CD8-positive, alpha-beta memory T cell (primary cell): ENCODE measurements around the gene MB. TPM values are rescaled to one million over a fixed set of nuclear protein-coding genes. Genes with fewer than 3 reads are reported as not detected.

Experiments used
- CTCF ChIA-PET: fragments of 350-600 bp; sonication (Branson Sonifier 250); formaldehyde crosslinking; loops from one replicate; lab custom pipeline; 2021; ENCODE audit warnings: antibody characterized with exemption; lab: Charles Lee
- POLR2A ChIA-PET: fragments of 350-600 bp; sonication (Branson Sonifier 250); formaldehyde crosslinking; loops from one replicate; lab custom pipeline; 2021; ENCODE audit warnings: antibody characterized with exemption; lab: Charles Lee
- DNase-seq, 5 donors: peaks; one replicate each; pipeline versions ENCODE4 v3.0.0 to v3.0.0-alpha.2; 2020 to 2022; ENCODE audit warnings: mixed read lengths in 1 of 5
- H3K27ac ChIP-seq: one replicate; pipeline ENCODE4 v1.7.0; 2013; ENCODE audit warnings: low read depth, mild to moderate bottlenecking, low read length, moderate library complexity
- H3K27me3 ChIP-seq: 2 replicates; pipeline ENCODE4 v1.7.0; 2013; ENCODE audit warnings: low read length, mild to moderate bottlenecking; ENCODE audit not compliant: insufficient read depth, poor library complexity, severe bottlenecking
- H3K36me3 ChIP-seq: 2 replicates; pipeline ENCODE4 v1.7.0; 2013; ENCODE audit warnings: mild to moderate bottlenecking, low read length, moderate library complexity; ENCODE audit not compliant: insufficient read depth
- H3K4me1 ChIP-seq: 2 replicates; pipeline ENCODE4 v1.7.0; 2013; ENCODE audit warnings: mild to moderate bottlenecking, low read length, moderate library complexity; ENCODE audit not compliant: insufficient read depth
- H3K4me3 ChIP-seq: 2 replicates; pipeline ENCODE4 v1.7.0; 2013; ENCODE audit warnings: mild to moderate bottlenecking, low read length
- H3K9me3 ChIP-seq: 2 replicates; pipeline ENCODE4 v1.7.0; 2013; ENCODE audit warnings: mild to moderate bottlenecking, low read length
- H3K27ac Mint-ChIP-seq, 8 donors: one replicate each; pipeline ENCODE4 v1.8.0; 2020 to 2021; ENCODE audit warnings: mixed read lengths in 8 of 8, mild to moderate bottlenecking in 6 of 8, inconsistent platforms in 3 of 8, moderate library complexity in 3 of 8
- H3K27me3 Mint-ChIP-seq, 2 donors: one replicate each; pipeline ENCODE4 v1.8.0; 2020 to 2021; ENCODE audit warnings: mixed read lengths in 2 of 2, mild to moderate bottlenecking in 1 of 2, moderate library complexity in 1 of 2
- H3K36me3 Mint-ChIP-seq, 3 donors: one replicate each; pipeline ENCODE4 v1.8.0; 2020 to 2021; ENCODE audit warnings: mixed read lengths in 3 of 3, inconsistent platforms in 1 of 3, mild to moderate bottlenecking in 1 of 3
- H3K4me1 Mint-ChIP-seq, 3 donors: one replicate each; pipeline ENCODE4 v1.8.0; 2020 to 2021; ENCODE audit warnings: mixed read lengths in 3 of 3, inconsistent platforms in 1 of 3, mild to moderate bottlenecking in 1 of 3
- H3K4me3 Mint-ChIP-seq, 7 donors: one replicate each; pipeline ENCODE4 v1.8.0; 2020 to 2021; ENCODE audit warnings: mixed read lengths in 7 of 7, mild to moderate bottlenecking in 6 of 7, moderate library complexity in 4 of 7, inconsistent platforms in 2 of 7
- H3K9me3 Mint-ChIP-seq, 5 donors: one replicate each; pipeline ENCODE4 v1.8.0; 2020 to 2022; ENCODE audit warnings: mixed read lengths in 5 of 5, mild to moderate bottlenecking in 3 of 5, moderate library complexity in 2 of 5, inconsistent platforms in 1 of 5
- polyA plus RNA-seq: library from polyadenylated mRNA; unstranded; fragments of 300-500 nt; fragmentation: Illumina TruSeq; gene quantifications from one replicate; pipeline ENCODE4 v1.2.3, GENCODE V29; 2021
- total RNA-seq, 2 experiments: library from RNA; stranded (reverse); gene quantifications; one replicate each; pipeline ENCODE4 v1.2.3, GENCODE V29; 2021

Gene MB
- total and polyA plus RNA-seq, 3 experiments from 2014 or later, result 2.5 to 2.7 TPM; not detected in 1

DNA sequence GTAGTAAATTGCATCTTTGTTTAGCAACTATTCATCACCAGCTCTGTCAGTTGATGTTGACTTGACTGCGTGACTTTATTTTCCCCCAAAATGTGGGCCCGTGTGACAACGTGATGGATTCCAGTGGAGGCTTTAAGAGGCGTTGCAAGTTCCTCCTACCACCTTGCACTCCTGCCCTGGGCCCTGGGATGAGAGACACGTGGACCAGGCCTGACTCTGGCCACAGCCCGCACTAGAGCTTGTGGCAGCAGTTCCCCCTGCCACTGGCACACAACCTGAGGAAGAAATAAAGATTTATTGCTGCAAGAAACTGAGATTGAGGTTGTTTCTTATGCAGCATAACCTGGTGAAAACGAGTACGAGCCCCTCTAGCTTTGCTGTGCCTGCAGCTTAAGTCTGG is 44.6 kb downstream of the MB start:
- DNase-seq, result no peak
- H3K36me3 Mint-ChIP-seq, result no peaks in the 10 kb centered on the region
- Histone ChIP-seq H3K4me3 (no peak overlapping the region), H3K27me3 (no peaks in the 10 kb centered on the region), H3K4me1 (no peaks in the 10 kb centered on the region), H3K27ac (no peak overlapping the region), H3K9me3 (no peaks in the 10 kb centered on the region), H3K36me3 (no peaks in the 10 kb centered on the region)
- no peak overlapping the region for H3K27ac Mint-ChIP-seq
- ChIA-PET POLR2A (no interaction called here), CTCF (interaction anchor here (2.7 kb wide), 1 partner anchor 10 kb away, joined by 9 read pairs; no protein-coding TSS in a partner anchor)
- H3K27me3 Mint-ChIP-seq, result peaks cover 5 to 23% of the 10 kb centered on the region in 2 donors
- H3K4me1 Mint-ChIP-seq, result no peaks in the 10 kb centered on the region
- H3K4me3 Mint-ChIP-seq, result no peak overlapping the region
- H3K9me3 Mint-ChIP-seq, result no peaks in the 10 kb centered on the region

- CTCF ChIA-PET, result no interaction called here
Observed at GRCh38 chr22:35570686-35571194, 46.4 kb downstream of the MB start.

DNA sequence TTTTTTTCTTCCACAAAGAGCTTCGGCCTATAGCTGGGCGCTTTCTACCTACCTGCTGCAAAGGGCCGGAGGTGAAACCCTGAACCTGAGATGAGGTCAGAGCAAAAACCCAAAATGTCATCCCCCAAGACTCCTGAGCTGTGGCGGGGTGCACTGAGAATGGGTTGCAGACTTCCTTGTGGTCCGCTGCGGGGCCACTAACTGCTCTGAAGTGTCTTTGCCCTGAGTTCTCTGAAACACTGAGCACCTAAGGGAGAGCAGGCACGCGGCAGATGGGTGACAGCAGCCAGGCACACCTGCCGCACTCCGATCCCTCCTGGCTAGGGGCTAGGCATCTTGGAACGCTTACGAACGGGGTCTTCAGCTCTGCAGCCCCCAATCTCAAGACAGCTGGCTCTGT is 47.2 kb downstream of the MB start:
- H3K27me3 Mint-ChIP-seq, result peaks cover 5 to 40% of the 10 kb centered on the region in 2 donors
- Histone ChIP-seq H3K4me1 (no peaks in the 10 kb centered on the region), H3K36me3 (no peaks in the 10 kb centered on the region), H3K27me3 (no peaks in the 10 kb centered on the region), H3K27ac (no peak overlapping the region), H3K9me3 (no peaks in the 10 kb centered on the region), H3K4me3 (no peak overlapping the region)
- no peak overlapping the region for H3K4me3 Mint-ChIP-seq
- no peaks in the 10 kb centered on the region for H3K9me3 Mint-ChIP-seq
- H3K4me1 Mint-ChIP-seq, result no peaks in the 10 kb centered on the region
- H3K36me3 Mint-ChIP-seq, result no peaks in the 10 kb centered on the region
- no peak for DNase-seq
- POLR2A ChIA-PET, result no interaction called here
- CTCF ChIA-PET, result no interaction called here
- H3K27ac Mint-ChIP-seq, result no peak overlapping the region

More at GRCh38 chr22:35570686-35571194, 46.4 kb downstream of the MB start:
- no peaks in the 10 kb centered on the region for H3K4me1 Mint-ChIP-seq
- no peak overlapping the region for H3K27ac Mint-ChIP-seq
- H3K27ac ChIP-seq, result no peak overlapping the region
- H3K4me3 ChIP-seq, result no peak overlapping the region
- H3K4me3 Mint-ChIP-seq, result no peak overlapping the region
- no peaks in the 10 kb centered on the region for H3K4me1 ChIP-seq
- H3K27me3 Mint-ChIP-seq, result peaks cover 5 to 32% of the 10 kb centered on the region in 2 donors
- no peaks in the 10 kb centered on the region for H3K36me3 Mint-ChIP-seq
- H3K9me3 ChIP-seq, result no peaks in the 10 kb centered on the region
- H3K27me3 ChIP-seq, result no peaks in the 10 kb centered on the region
- POLR2A ChIA-PET, result no interaction called here
- H3K9me3 Mint-ChIP-seq, result no peaks in the 10 kb centered on the region
- no peaks in the 10 kb centered on the region for H3K36me3 ChIP-seq
- no peak for DNase-seq

- CTCF ChIA-PET, result interaction anchor here (1.6 kb wide), 1 partner anchor 218 kb away, joined by 5 read pairs; no protein-coding TSS in a partner anchor
- H3K9me3 ChIP-seq, result no peaks in the 10 kb centered on the region
- POLR2A ChIA-PET, result no interaction called here
- H3K4me1 ChIP-seq, result no peaks in the 10 kb centered on the region
- no peaks in the 10 kb centered on the region for H3K36me3 ChIP-seq
- no peak overlapping the region for H3K4me3 ChIP-seq
- Mint-ChIP-seq H3K36me3 (no peaks in the 10 kb centered on the region), H3K27me3 (peaks cover 5 to 44% of the 10 kb centered on the region in 2 donors), H3K4me3 (no peak overlapping the region), H3K9me3 (no peaks in the 10 kb centered on the region), H3K27ac (peak overlapping the region in 1 of 8 donors; percentile 56), H3K4me1 (no peaks in the 10 kb centered on the region)
- H3K27me3 ChIP-seq, result no peaks in the 10 kb centered on the region
- no peak for DNase-seq
- no peak overlapping the region for H3K27ac ChIP-seq
Observed at GRCh38 chr22:35568751-35569739, 48.1 kb downstream of the MB start.

DNA sequence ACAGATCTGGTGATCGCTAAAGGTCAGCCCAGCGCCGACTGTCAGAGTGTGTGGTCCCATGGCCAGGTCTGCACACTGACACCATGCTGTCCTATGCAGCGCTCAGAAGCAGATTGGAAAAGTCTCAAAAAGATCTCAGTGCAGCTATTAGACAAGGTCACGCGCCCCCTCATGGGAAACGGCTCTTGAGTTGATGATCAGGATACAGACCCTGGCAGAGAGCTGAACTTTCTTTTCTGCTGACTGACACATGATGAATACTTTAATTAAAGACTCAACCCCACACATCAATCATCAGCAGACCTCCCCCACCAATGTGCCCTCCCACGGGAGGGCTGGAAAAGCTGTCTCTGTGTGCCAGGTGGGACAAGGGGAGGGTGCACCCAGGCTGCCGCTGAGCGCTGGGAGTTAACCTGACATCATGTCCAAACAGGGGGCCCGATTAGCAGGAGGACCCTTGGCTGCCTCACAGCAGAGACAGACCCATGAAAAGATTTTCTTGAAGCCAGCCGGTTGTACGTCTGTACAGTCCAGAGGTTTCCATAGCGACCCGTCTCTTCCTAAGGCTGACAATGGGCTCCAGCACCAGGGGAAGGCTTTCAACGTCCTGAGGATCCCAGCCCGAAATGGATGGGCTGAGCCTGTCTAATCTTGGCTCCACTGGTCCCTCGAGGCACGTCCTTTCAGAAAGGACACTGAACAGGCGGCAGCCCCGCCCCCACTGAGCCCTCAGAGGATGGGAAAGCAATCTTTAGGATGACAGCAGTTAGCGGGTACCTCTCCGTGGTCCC is 49.6 kb downstream of the MB start:
- H3K4me1 ChIP-seq, result no peaks in the 10 kb centered on the region
- no peak overlapping the region for H3K27ac ChIP-seq
- no peaks in the 10 kb centered on the region for H3K36me3 Mint-ChIP-seq
- no peaks in the 10 kb centered on the region for H3K9me3 ChIP-seq
- no peaks in the 10 kb centered on the region for H3K4me1 Mint-ChIP-seq
- no peaks in the 10 kb centered on the region for H3K27me3 ChIP-seq
- H3K4me3 ChIP-seq, result no peak overlapping the region
- ChIA-PET CTCF (no interaction called here), POLR2A (no interaction called here)
- no peaks in the 10 kb centered on the region for H3K36me3 ChIP-seq
- H3K27ac Mint-ChIP-seq, result no peak overlapping the region
- H3K9me3 Mint-ChIP-seq, result no peaks in the 10 kb centered on the region
- H3K4me3 Mint-ChIP-seq, result no peak overlapping the region
- DNase-seq, result no peak
- peaks cover 5 to 49% of the 10 kb centered on the region in 2 donors for H3K27me3 Mint-ChIP-seq

- Mint-ChIP-seq H3K27ac (peak overlapping the region in 1 of 8 donors; percentile 3), H3K4me1 (no peaks in the 10 kb centered on the region), H3K27me3 (peaks cover 17 to 63% of the 10 kb centered on the region in 2 donors), H3K4me3 (no peak overlapping the region), H3K36me3 (no peaks in the 10 kb centered on the region), H3K9me3 (no peaks in the 10 kb centered on the region)
- H3K4me1 ChIP-seq, result no peaks in the 10 kb centered on the region
- ChIA-PET CTCF (interaction anchor here (1.1 kb wide), 1 partner anchor 188 kb away, joined by 3 read pairs; no protein-coding TSS in a partner anchor), POLR2A (no interaction called here)
- H3K27me3 ChIP-seq, result peaks cover 4% of the 10 kb centered on the region
- no peak overlapping the region for H3K4me3 ChIP-seq
- H3K36me3 ChIP-seq, result no peaks in the 10 kb centered on the region
- H3K9me3 ChIP-seq, result no peaks in the 10 kb centered on the region
- DNase-seq, result no peak
- H3K27ac ChIP-seq, result no peak overlapping the region
Observed at GRCh38 chr22:35564975-35565867, 51.9 kb downstream of the MB start.

DNA sequence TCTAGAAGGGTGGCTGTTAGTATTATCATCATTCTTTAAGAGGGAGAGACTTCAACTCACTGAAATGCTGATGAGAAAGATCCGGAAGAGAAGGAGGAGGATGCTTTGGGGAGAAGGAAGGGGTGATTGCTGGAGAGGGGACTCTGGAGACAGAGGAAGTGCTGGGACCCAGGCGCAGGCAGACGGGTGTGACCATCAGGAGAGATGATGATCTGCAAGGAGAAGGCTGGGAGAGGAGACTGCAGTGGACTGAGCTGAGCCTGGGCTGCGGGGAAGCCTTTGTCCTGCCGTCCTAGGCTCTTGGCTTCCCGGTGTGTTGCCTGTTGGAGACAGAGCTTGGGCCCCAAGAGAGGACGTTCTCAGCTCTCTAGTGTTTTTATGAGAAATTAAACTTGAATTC is 53.9 kb downstream of the MB start:
- H3K27ac Mint-ChIP-seq, result no peak overlapping the region
- peaks cover 20 to 60% of the 10 kb centered on the region in 2 donors for H3K27me3 Mint-ChIP-seq
- Histone ChIP-seq H3K4me1 (no peaks in the 10 kb centered on the region), H3K4me3 (no peak overlapping the region), H3K27ac (no peak overlapping the region), H3K36me3 (no peaks in the 10 kb centered on the region), H3K27me3 (peaks cover 4% of the 10 kb centered on the region), H3K9me3 (no peaks in the 10 kb centered on the region)
- CTCF ChIA-PET, result no interaction called here
- no peak overlapping the region for H3K4me3 Mint-ChIP-seq
- POLR2A ChIA-PET, result no interaction called here
- H3K36me3 Mint-ChIP-seq, result no peaks in the 10 kb centered on the region
- DNase-seq, result no peak
- no peaks in the 10 kb centered on the region for H3K4me1 Mint-ChIP-seq
- H3K9me3 Mint-ChIP-seq, result no peaks in the 10 kb centered on the region
